Measurements from ENCODE around the gene PCDHB4. TPM values are rescaled to one million over a fixed set of nuclear protein-coding genes. Genes with fewer than 3 reads are reported as not detected.
A peak's percentile ranks its signal among the peaks of the same experiment; 100 is the strongest.
"Not testable (repeated sequence)": the region's sequence is repeated elsewhere in the genome, so short reads cannot be mapped to it uniquely, and the experiment has no call there.

The PCDHB4 gene
- total RNA-seq, 4 donors from 2014 or later, result 1.2 to 5.1 (median 3.8) TPM

DNA sequence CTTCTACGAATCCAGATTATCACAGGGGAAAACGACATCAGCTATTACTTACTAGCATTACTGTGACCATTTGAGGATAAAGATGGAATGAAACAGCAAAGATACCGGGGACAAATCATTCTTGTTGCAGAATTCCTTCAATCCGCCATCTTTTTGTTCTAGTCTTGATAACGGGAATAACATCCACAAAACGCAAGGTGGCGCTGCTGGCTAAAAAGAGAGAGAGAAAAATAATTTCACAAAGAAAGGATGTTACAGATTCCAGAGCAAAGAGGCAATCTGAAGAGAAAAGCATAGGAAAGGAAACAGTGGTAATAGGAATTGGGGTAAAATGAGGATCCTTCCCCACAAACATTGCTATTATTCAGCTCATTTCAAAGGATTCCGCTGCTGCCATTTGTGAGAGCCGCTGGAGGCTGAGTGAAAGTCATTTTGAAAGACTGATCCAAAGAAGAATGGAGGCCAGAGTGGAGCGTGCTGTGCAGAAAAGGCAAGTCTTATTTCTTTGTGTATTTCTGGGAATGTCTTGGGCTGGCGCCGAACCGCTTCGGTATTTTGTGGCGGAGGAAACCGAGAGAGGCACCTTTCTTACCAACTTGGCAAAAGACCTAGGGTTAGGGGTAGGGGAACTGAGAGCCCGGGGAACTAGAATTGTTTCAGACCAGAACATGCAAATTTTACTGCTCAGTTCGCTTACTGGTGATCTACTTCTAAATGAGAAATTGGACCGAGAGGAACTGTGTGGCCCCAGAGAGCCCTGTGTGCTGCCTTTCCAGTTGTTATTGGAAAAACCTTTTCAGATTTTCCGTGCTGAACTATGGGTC, 51.0 kb downstream of the PCDHB4 start, which contains the start of gene PCDHB7:
TSS of gene PCDHB7 (plus strand) at position 264 of the 824 bp plus-strand sequence. CDS start at position 456, 192 bp downstream.
- peaks cover 0 to 55% (median 39%) of the 10 kb centered on the region in 4 donors for H3K9me3 ChIP-seq
- WGBS, result 35% methylated on average over 20 of the region's 20 CpGs
- peaks cover 0 to 44% (median 0%) of the 10 kb centered on the region in 4 donors for H3K27me3 ChIP-seq
- no peak for DNase-seq (ENCODE audit: extremely low spot score)
- H3K27ac ChIP-seq (replicated peaks in 1 of 4), result no peak within 1 kb of the TSS
- H3K36me3 ChIP-seq, result no peaks in the 10 kb centered on the region
- intact Hi-C loops (cut with DNase I), result no loop called here
- H3K4me3 ChIP-seq, result peak within 1 kb of the TSS; percentile 4 to 31 (median 17)
- no peaks in the 10 kb centered on the region for H3K4me1 ChIP-seq
- peak in 2 of 3 experiments; percentile 31 for TF ChIP-seq CTCF (IDR thresholded peaks at IDR 0.05)
- no peak for TF ChIP-seq POLR2A (IDR thresholded peaks at IDR 0.05; ENCODE audit: low read depth)

- H3K4me1 ChIP-seq; H3K36me3 ChIP-seq; H3K4me3 ChIP-seq; H3K27ac ChIP-seq (replicated peaks in 1 of 4); intact Hi-C loops (cut with DNase I); DNase-seq (ENCODE audit: extremely low spot score): not testable (repeated sequence)
- H3K27me3 ChIP-seq, result peaks cover 0 to 59% (median 0%) of the 10 kb centered on the region in 4 donors
- H3K9me3 ChIP-seq, result peaks cover 0 to 66% (median 52%) of the 10 kb centered on the region in 4 donors
- 37% methylated on average over 43 of the region's 79 CpGs for WGBS
These were observed 52.9 kb downstream of the PCDHB4 start for GRCh38 chr5:141174291-141175104.

Other genes with a start within 250 kb of the PCDHB4 start
- gene PCDHA12, start 246.5 kb upstream of the PCDHB4 start, total RNA-seq, result 1 to 10 TPM in 3 of 4 donors, under 1 TPM in 1; 0.66 to 4.8 (median 2.5) TPM
- 1 to 10 TPM in 1 of 4 donors, under 1 TPM in 3; 0.39 to 2.1 (median 0.76) TPM for gene PCDHA13, start 239.7 kb upstream of the PCDHB4 start, total RNA-seq
- gene PCDHAC1, start 195.5 kb upstream of the PCDHB4 start, total RNA-seq, result 1 to 10 TPM; 1.7 to 5.4 (median 4.4) TPM
- 10 to 100 TPM in 3 of 4 donors, 1 to 10 TPM in 1; 8.8 to 26.6 (median 18.0) TPM for gene PCDHAC2, start 155.3 kb upstream of the PCDHB4 start, total RNA-seq
- not detected for gene PCDHB1, start 70.4 kb upstream of the PCDHB4 start, total RNA-seq
- 1 to 10 TPM; 2.1 to 3.2 (median 2.8) TPM for gene PCDHB2, start 27.2 kb upstream of the PCDHB4 start, total RNA-seq
- gene PCDHB3, start 21.3 kb upstream of the PCDHB4 start, total RNA-seq, result 1 to 10 TPM in 3 of 4 donors, under 1 TPM in 1; 0.83 to 2.3 (median 1.2) TPM
- gene PCDHB5, start 13.4 kb downstream of the PCDHB4 start, total RNA-seq, result 1 to 10 TPM; 3.6 to 7.4 (median 4.0) TPM
- gene PCDHB6, start 28.2 kb downstream of the PCDHB4 start, total RNA-seq, result 1 to 10 TPM in 1 of 4 donors, under 1 TPM in 3; 0.46 to 1.1 (median 0.83) TPM
- gene PCDHB7, start 50.8 kb downstream of the PCDHB4 start, total RNA-seq, result 1 to 10 TPM; 1.1 to 2.9 (median 2.5) TPM
- gene PCDHB8, start 56.0 kb downstream of the PCDHB4 start, total RNA-seq, result 1 to 10 TPM in 1 of 4 donors, under 1 TPM in 3; 0.33 to 2.0 (median 0.87) TPM
- gene PCDHB16, start 60.6 kb downstream of the PCDHB4 start, total RNA-seq, result 1 to 10 TPM; 3.3 to 5.6 (median 3.9) TPM
- 1 to 10 TPM; 1.5 to 2.9 (median 2.2) TPM for gene PCDHB9, start 65.3 kb downstream of the PCDHB4 start, total RNA-seq
- 1 to 10 TPM; 3.3 to 7.9 (median 4.9) TPM for gene PCDHB10, start 70.5 kb downstream of the PCDHB4 start, total RNA-seq
- gene PCDHB11, start 77.8 kb downstream of the PCDHB4 start, total RNA-seq, result 1 to 10 TPM; 1.7 to 4.6 (median 2.9) TPM
- 1 to 10 TPM; 2.2 to 4.3 (median 2.9) TPM for gene PCDHB12, start 86.9 kb downstream of the PCDHB4 start, total RNA-seq
- gene PCDHB13, start 92.1 kb downstream of the PCDHB4 start, total RNA-seq, result 1 to 10 TPM; 4.3 to 8.1 (median 5.6) TPM
- 1 to 10 TPM; 6.8 to 9.9 (median 8.3) TPM for gene PCDHB14, start 101.5 kb downstream of the PCDHB4 start, total RNA-seq
- gene PCDHB15, start 123.6 kb downstream of the PCDHB4 start, total RNA-seq, result 1 to 10 TPM; 4.0 to 7.0 (median 4.5) TPM
- gene SLC25A2, start 182.2 kb downstream of the PCDHB4 start, total RNA-seq, result under 1 TPM in 2 of 4 donors, not detected in 2; 0.23 to 0.65 TPM
- 10 to 100 TPM; 44.0 to 65.9 (median 59.1) TPM for gene TAF7, start 199.0 kb downstream of the PCDHB4 start, total RNA-seq
- gene PCDHGA1, start 208.7 kb downstream of the PCDHB4 start, total RNA-seq, result 1 to 10 TPM in 1 of 4 donors, under 1 TPM in 3; 0.45 to 1.2 (median 0.76) TPM
- 1 to 10 TPM; 2.5 to 5.4 (median 4.0) TPM for gene PCDHGA2, start 216.9 kb downstream of the PCDHB4 start, total RNA-seq
- 1 to 10 TPM; 1.7 to 2.6 (median 1.8) TPM for gene PCDHGA3, start 222.0 kb downstream of the PCDHB4 start, total RNA-seq
- gene PCDHGB1, start 228.3 kb downstream of the PCDHB4 start, total RNA-seq, result 1 to 10 TPM; 2.7 to 5.1 (median 3.0) TPM
- gene PCDHGA4, start 233.2 kb downstream of the PCDHB4 start, total RNA-seq, result 1 to 10 TPM; 3.6 to 7.9 (median 4.6) TPM
- 1 to 10 TPM; 3.2 to 5.7 (median 4.1) TPM for gene PCDHGB2, start 238.2 kb downstream of the PCDHB4 start, total RNA-seq
- 1 to 10 TPM; 2.6 to 5.4 (median 4.7) TPM for gene PCDHGA5, start 242.3 kb downstream of the PCDHB4 start, total RNA-seq
- gene PCDHGB3, start 248.4 kb downstream of the PCDHB4 start, total RNA-seq, result 1 to 10 TPM; 2.5 to 7.5 (median 3.8) TPM

Measured in esophagus muscularis mucosa (tissue), 4 donors.